A673 (cell line): ENCODE measurements around the gene MAB21L4.

Experiments used
- EZH2 ChIP-seq: fragments of 200-600 bp; sonication (generic); IDR thresholded peaks from 2 replicates; pipeline ENCODE4 v1.6.1; 2017; ENCODE audit warnings: borderline replicate concordance, low read depth, mild to moderate bottlenecking, mixed read lengths, antibody characterized with exemption, low read length; ENCODE audit not compliant: poor library complexity, severe bottlenecking
- TF ChIP-seq, protein P1 (sequence below): fragments of 300-800, 200-600 bp; sonication (generic); conservative IDR thresholded peaks from 2 replicates; pipeline ENCODE4 v1.5.1; 2017; ENCODE audit warnings: low read depth, mild to moderate bottlenecking, antibody characterized with exemption, low read length, moderate library complexity, mixed read lengths

DNA sequence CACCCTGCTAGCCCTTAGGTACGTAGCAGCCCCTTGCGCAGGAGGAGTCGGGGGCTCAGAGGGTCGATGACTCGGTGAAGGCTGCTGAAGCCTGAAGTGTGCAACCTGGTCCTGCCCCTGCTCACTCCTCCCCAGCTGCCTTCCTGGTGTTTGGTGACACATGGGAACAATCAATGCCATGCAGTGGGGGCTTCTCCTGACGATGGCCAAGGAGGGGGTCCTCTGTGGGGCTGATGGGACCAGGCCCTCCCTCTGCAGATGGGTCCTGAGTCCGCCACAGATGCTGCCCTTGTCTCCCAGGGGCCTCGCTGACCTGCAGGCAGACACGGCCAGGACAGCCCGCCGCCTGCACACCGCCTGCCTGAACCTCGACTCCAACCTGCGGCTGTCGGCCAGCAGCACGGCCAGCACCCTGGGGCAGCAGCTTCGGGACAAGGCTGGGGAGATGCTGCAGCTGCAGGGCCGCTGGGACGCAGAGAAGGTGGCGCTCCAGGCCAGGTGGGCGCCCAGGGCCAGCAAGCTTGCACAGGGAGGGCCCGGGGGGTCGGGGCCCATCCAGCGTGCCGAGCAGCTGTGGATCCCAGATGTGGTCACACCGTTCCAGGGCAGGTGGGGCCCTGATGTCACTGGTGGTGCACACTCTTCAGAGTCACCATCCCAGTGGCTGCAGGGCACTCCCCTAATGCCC lies 34.8 kb upstream of the MAB21L4 start:
- TF ChIP-seq, protein P1, sequence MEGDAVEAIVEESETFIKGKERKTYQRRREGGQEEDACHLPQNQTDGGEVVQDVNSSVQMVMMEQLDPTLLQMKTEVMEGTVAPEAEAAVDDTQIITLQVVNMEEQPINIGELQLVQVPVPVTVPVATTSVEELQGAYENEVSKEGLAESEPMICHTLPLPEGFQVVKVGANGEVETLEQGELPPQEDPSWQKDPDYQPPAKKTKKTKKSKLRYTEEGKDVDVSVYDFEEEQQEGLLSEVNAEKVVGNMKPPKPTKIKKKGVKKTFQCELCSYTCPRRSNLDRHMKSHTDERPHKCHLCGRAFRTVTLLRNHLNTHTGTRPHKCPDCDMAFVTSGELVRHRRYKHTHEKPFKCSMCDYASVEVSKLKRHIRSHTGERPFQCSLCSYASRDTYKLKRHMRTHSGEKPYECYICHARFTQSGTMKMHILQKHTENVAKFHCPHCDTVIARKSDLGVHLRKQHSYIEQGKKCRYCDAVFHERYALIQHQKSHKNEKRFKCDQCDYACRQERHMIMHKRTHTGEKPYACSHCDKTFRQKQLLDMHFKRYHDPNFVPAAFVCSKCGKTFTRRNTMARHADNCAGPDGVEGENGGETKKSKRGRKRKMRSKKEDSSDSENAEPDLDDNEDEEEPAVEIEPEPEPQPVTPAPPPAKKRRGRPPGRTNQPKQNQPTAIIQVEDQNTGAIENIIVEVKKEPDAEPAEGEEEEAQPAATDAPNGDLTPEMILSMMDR, result no peak
- no peak for TF ChIP-seq EZH2
